HUES6 (cell line): ENCODE measurements around the gene CAPS.
A peak's percentile ranks its signal among the peaks of the same experiment; 100 is the strongest.
"Not testable (repeated sequence)": the region's sequence is repeated elsewhere in the genome, so short reads cannot be mapped to it uniquely, and the experiment has no call there.

Experiments used
- H3K27ac ChIP-seq: 2 replicates; pipeline ENCODE4 v1.7.0; 2013; ENCODE audit warnings: low read depth, mild to moderate bottlenecking, low read length, inconsistent platforms
- H3K27me3 ChIP-seq: 2 replicates; pipeline ENCODE4 v1.6.1; 2013; ENCODE audit warnings: low read length; ENCODE audit not compliant: control insufficient read depth, insufficient read depth
- H3K36me3 ChIP-seq: 2 replicates; pipeline ENCODE4 v1.6.1; 2013; ENCODE audit warnings: low read length; ENCODE audit not compliant: control insufficient read depth, insufficient read depth
- H3K4me1 ChIP-seq: 2 replicates; pipeline ENCODE4 v1.6.1; 2013; ENCODE audit warnings: low read length; ENCODE audit not compliant: control insufficient read depth, insufficient read depth
- H3K4me3 ChIP-seq: 2 replicates; pipeline ENCODE4 v1.5.1; 2013; ENCODE audit warnings: low read depth, low read length
- H3K9ac ChIP-seq: one replicate; pipeline ENCODE4 v1.6.1; 2013; ENCODE audit warnings: mild to moderate bottlenecking, low read length
- H3K9me3 ChIP-seq: 2 replicates; pipeline ENCODE4 v1.6.1; 2013; ENCODE audit warnings: low read depth, low read length; ENCODE audit not compliant: control insufficient read depth, insufficient read depth

The CAPS gene

DNA sequence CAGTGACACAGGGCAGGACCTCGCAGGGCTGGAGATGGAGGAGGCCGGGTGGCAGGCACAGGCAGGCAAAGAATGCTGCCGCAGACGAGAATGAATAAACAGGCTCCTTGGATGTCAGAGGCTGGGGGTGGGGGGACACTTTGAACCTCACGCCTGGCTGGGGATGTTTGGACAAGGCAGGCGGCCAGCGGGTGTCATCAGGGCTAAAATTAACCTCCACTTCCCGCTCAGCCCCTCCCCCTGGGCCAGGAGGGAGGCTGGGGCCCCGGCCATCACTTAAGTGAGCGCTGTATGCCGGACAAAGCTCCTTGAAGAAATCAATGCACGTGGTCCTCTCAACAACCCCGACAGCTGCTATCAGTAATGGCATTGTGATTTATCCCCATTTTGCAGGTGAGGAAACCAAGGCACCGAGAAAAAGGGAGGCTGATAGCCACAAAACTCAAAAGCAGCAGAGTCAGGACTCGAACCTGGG lies 33.4 kb upstream of the CAPS start:
- Histone ChIP-seq H3K27ac (no peak overlapping the region; the same call in 1 of the 2 replicates), H3K4me1 (peaks cover 20% of the 10 kb centered on the region), H3K27me3 (peaks cover 3% of the 10 kb centered on the region; the same call in 1 of the 2 replicates), H3K9ac (peak overlapping the region; percentile 31), H3K36me3 (no peaks in the 10 kb centered on the region), H3K4me3 (no peak overlapping the region; the same call in 1 of the 2 replicates), H3K9me3 (no peaks in the 10 kb centered on the region)

DNA sequence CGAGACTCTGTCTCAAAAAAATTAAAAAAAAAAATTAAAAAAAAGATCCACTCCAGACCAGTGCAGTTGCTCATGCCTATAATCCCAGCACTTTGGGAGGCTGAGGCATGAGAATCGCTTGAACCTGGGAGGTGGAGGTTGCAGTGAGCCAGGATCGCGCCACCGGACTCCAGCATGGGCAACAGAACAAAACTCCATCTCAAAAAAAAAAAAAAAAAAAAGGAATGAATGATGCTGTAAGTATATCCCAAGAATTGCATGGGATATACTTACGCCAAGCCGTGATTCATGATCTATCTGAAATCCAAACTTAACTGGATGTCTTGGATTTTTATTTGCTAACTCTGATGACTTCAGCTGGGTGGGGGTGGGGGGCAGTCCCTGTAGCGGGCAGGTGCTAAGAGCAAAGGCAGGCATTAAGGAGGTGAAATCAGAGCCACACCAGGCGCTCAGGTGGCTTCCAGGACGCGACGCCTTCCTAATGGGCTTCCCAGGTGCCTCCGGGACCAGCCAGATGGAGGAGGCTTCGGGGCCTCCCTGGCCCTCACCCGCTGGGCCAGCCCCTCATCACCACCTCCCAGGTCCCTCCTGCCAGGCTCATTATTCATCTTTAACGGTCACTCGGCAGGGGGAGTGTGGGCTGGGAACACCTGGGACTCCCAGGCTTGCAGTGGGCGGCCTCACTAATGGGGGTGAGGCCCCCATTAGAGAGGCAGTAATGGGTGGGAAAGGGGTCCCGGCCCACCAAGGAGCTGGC lies 32.3 kb upstream of the CAPS start:
- H3K27me3 ChIP-seq = peaks cover 3% of the 10 kb centered on the region; the same call in 1 of the 2 replicates
- peaks cover 20% of the 10 kb centered on the region for H3K4me1 ChIP-seq
- H3K27ac ChIP-seq = no peak overlapping the region
- no peak overlapping the region for H3K9ac ChIP-seq
- no peaks in the 10 kb centered on the region for H3K36me3 ChIP-seq
- H3K9me3 ChIP-seq = no peaks in the 10 kb centered on the region
- H3K4me3 ChIP-seq = no peak overlapping the region

DNA sequence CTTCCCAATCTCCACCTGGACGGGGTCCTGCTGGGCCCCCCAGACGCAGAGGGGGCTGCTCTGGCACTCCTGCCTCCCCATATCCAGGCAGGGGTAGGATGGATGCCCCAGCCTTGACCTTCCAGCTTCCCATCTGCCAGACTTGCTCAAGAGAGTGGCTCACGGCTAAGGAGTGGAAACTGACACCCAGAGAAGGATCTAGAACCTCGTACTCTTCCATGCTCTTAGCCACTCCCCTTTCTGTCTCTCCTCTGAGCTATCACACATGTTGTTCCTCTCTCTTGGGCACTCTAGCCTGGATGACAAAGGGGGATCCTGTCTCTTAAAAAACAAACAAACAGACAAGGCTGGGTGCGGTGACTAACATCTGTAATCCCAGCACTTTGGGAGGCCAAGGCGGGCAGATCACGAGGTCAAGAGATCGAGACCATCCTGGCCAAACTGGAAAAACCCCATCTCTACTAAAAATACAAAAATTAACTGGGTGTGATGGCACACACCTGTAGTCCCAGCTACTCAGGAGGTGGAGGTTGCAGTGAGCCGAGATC lies 31.6 kb upstream of the CAPS start:
- Histone ChIP-seq H3K27me3 (peaks cover 3% of the 10 kb centered on the region; the same call in 1 of the 2 replicates), H3K9ac (no peak overlapping the region), H3K27ac (no peak overlapping the region), H3K4me3 (no peak overlapping the region), H3K9me3 (no peaks in the 10 kb centered on the region), H3K36me3 (no peaks in the 10 kb centered on the region), H3K4me1 (peaks cover 20% of the 10 kb centered on the region)

DNA sequence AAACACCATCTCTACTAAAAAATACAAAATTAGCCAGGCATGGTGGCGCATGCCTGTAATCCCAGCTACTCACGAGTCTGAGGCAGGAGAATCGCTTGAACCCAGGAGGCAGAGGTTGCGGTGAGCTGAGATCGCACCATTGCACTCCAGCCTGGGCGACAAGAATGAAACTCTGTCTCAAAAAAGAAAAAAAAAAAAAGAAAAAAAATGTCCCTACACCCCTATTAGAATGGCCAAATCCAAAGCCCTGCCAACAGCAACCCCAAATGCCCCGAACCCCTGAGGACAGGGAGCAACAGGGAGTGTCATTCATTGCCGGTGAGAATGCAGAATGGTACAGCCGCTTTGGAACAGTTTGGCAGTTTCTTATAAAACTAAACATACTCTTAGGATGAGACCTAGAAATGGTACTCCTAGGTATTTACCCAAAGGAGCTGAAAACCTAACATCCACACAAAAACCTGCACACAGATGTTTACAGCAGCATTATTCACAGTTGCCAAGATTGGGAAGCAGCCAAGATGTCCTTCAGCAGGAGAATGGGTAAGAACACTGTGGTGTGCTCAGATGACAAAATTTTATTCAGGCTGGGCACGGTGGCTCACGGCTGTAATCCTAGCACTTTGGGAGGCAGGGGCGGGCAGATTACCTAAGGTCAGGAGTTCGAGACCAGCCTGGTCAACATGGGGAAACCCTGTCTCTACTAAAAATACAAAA lies 30.7 kb upstream of the CAPS start:
- H3K9me3 ChIP-seq, H3K27ac ChIP-seq, H3K4me3 ChIP-seq, H3K36me3 ChIP-seq, H3K27me3 ChIP-seq, H3K9ac ChIP-seq: not testable (repeated sequence)
- H3K4me1 ChIP-seq = peaks cover 20% of the 10 kb centered on the region

DNA sequence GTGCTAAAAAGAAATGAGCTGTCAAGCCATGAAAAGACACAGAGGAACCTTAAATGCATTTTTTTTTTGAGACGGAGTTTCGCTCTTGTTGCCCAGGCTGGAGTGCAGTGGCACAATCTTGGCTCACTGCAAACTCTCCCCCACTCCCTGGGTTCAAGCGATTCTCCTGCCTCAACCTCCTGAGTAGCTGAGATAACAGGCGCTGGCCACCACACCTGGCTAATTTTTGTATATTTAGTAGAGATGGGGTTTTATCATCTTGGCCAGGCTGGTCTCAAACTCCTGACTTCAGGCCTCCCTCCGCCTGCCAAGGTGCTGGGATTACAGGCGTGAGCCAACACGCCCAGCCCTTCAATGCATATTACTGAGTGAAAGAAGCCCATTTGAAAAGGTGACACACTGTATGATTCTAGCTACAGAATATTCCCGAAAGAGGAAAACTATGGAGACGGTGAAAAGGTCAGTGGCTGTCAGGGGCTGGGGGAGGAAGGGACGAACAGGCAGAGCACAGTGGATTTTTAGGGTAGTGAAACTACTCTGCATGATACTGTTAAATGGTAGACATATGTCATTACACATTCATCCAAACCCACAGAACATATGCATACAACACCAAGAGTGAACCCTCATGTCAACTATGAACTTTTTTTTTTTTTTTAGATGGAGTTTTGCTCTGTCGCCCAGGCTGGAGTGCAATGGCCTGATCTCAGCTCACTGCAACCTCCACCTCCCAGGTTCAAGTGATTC lies 29.8 kb upstream of the CAPS start:
- H3K4me1 ChIP-seq = peaks cover 20% of the 10 kb centered on the region
- H3K27ac ChIP-seq, H3K9me3 ChIP-seq, H3K4me3 ChIP-seq, H3K27me3 ChIP-seq, H3K36me3 ChIP-seq, H3K9ac ChIP-seq: not testable (repeated sequence)

- H3K9me3 ChIP-seq = no peaks in the 10 kb centered on the region
- no peak overlapping the region for H3K4me3 ChIP-seq
- no peak overlapping the region for H3K27ac ChIP-seq
- H3K36me3 ChIP-seq = no peaks in the 10 kb centered on the region
- no peak overlapping the region for H3K9ac ChIP-seq
- peaks cover 15% of the 10 kb centered on the region for H3K4me1 ChIP-seq
- H3K27me3 ChIP-seq = no peaks in the 10 kb centered on the region
Measured at GRCh38 chr19:5889288-5889971, 24.6 kb upstream of the CAPS start.

DNA sequence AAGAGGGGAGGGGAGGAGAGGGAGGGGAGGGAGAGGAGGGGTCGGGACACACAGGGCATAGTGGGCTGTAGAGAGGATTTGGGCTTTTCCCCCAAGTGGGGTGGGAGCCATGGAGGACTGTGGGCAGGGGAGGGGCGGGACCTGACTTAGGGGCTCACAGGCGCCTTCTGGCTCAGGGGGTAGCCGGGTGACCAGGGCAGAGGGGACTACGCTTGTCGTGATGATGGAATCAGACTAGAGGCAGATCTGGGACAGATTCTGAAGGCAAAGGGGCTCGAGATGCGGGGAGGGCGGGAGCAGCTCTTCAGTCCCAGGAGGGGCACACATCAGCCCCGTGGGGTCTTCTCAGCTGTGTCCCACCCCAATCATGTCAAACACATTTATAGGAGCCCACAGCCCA lies 24.0 kb upstream of the CAPS start:
- Histone ChIP-seq H3K4me1 (peaks cover 15% of the 10 kb centered on the region), H3K27ac (no peak overlapping the region), H3K27me3 (no peaks in the 10 kb centered on the region), H3K9ac (no peak overlapping the region), H3K36me3 (peaks cover 4% of the 10 kb centered on the region), H3K9me3 (no peaks in the 10 kb centered on the region), H3K4me3 (no peak overlapping the region)

DNA sequence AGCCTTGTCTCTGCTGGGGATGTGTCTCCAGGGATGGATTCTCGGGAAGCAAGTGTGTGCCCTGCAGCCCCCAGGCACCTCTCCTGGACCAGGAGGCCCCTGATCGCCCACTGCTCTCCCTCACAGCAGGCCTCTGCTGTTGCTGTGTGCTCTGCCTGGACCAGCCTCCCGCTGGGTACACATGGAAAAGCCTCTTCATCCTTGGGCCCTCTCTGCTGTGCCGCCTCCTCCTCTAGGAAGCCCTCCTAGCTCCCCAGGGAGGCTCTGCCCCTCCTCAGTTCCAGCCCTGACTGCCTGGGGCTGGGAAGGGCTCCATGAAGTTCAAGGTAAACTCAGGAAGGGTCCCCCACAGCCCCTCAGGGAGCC lies 22.5 kb upstream of the CAPS start:
- Histone ChIP-seq H3K4me1 (peaks cover 15% of the 10 kb centered on the region), H3K27me3 (no peaks in the 10 kb centered on the region), H3K36me3 (peaks cover 18% of the 10 kb centered on the region), H3K27ac (no peak overlapping the region), H3K4me3 (no peak overlapping the region), H3K9ac (no peak overlapping the region), H3K9me3 (no peaks in the 10 kb centered on the region)

GRCh38 chr19:5891938-5892771 lies 21.9 kb upstream of the CAPS start:
- Histone ChIP-seq H3K4me1 (peaks cover 15% of the 10 kb centered on the region), H3K9me3 (no peaks in the 10 kb centered on the region), H3K36me3 (peaks cover 24% of the 10 kb centered on the region), H3K27me3 (no peaks in the 10 kb centered on the region), H3K27ac (no peak overlapping the region), H3K4me3 (no peak overlapping the region), H3K9ac (no peak overlapping the region)

GRCh38 chr19:5892772-5893275 lies 21.2 kb upstream of the CAPS start:
- Histone ChIP-seq H3K27ac (no peak overlapping the region), H3K9ac (no peak overlapping the region), H3K4me1 (peaks cover 15% of the 10 kb centered on the region), H3K27me3 (no peaks in the 10 kb centered on the region), H3K4me3 (no peak overlapping the region), H3K36me3 (peaks cover 24% of the 10 kb centered on the region), H3K9me3 (no peaks in the 10 kb centered on the region)
